HepG2 (cell line): ENCODE measurements around the gene STX8. TPM values are rescaled to one million over a fixed set of nuclear protein-coding genes. Genes with fewer than 3 reads are reported as not detected.

ENCODE experiments used
- HES4 ChIP-seq: sonication (generic); formaldehyde crosslinking; IDR thresholded peaks from 2 replicates; pipeline ENCODE4 v1.9.0; 2021; ENCODE audit warnings: mild to moderate bottlenecking, missing genetic modification reagents, borderline replicate concordance
- IKZF1 ChIP-seq: fragments of 450-650 bp; IDR thresholded peaks from 2 replicates; pipeline ENCODE4 v1.7.1; 2016
- KAT7 ChIP-seq: IDR thresholded peaks from 2 replicates; pipeline ENCODE4 v1.6.1; 2018; ENCODE audit warnings: borderline replicate concordance, missing compliant biosample characterization
- MED8 ChIP-seq: sonication (generic); formaldehyde crosslinking; IDR thresholded peaks from 2 replicates; pipeline ENCODE4 v1.8.1; 2023; ENCODE audit warnings: mild to moderate bottlenecking, missing genetic modification reagents; ENCODE audit not compliant: insufficient replicate concordance
- MLLT10 ChIP-seq: sonication (generic); formaldehyde crosslinking; IDR thresholded peaks from 2 replicates; pipeline ENCODE4 v1.4.0; 2020; ENCODE audit warnings: missing genetic modification reagents
- PAF1 ChIP-seq: IDR thresholded peaks from 2 replicates; pipeline ENCODE4 v1.6.1; 2016; ENCODE audit warnings: missing genetic modification reagents, missing compliant biosample characterization
- TEAD3 ChIP-seq: optimal IDR thresholded peaks from 2 replicates; pipeline ENCODE3; 2016; ENCODE audit warnings: borderline replicate concordance
- TMF1 ChIP-seq: sonication (generic); formaldehyde crosslinking; IDR thresholded peaks from 2 replicates; pipeline ENCODE4 v1.8.1; 2022; ENCODE audit warnings: low read depth, missing genetic modification reagents
- YY1 ChIP-seq: IDR thresholded peaks from 2 replicates; pipeline ENCODE4 v1.6.1; 2011; ENCODE audit warnings: low read length, low read depth, moderate library complexity, mild to moderate bottlenecking; ENCODE audit not compliant: insufficient read depth, insufficient replicate concordance
- ZNF232 ChIP-seq: sonication (generic); formaldehyde crosslinking; IDR thresholded peaks from 2 replicates; pipeline ENCODE4 v1.4.0; 2020; ENCODE audit warnings: missing genetic modification reagents, borderline replicate concordance
- ZNF446 ChIP-seq: sonication (generic); formaldehyde crosslinking; IDR thresholded peaks from 2 replicates; pipeline ENCODE4 v1.5.0; 2020; ENCODE audit warnings: mild to moderate bottlenecking, missing genetic modification reagents
- ZNF674 ChIP-seq: sonication (generic); formaldehyde crosslinking; IDR thresholded peaks from 2 replicates; pipeline ENCODE4 v1.5.0; 2020; ENCODE audit warnings: low read depth, mild to moderate bottlenecking, missing genetic modification reagents
- ZNF720 ChIP-seq: sonication (generic); formaldehyde crosslinking; IDR thresholded peaks from 2 replicates; pipeline ENCODE4 v1.4.0; 2020; ENCODE audit warnings: missing genetic modification reagents
- ZNF772 ChIP-seq: sonication (generic); formaldehyde crosslinking; IDR thresholded peaks from 2 replicates; pipeline ENCODE4 v1.5.0; 2020; ENCODE audit warnings: mild to moderate bottlenecking, missing genetic modification reagents
- polyA plus RNA-seq, 8 experiments: library from polyadenylated mRNA; depleted of rRNA in 3 of 8; stranded (reverse) in 7 of 8; unstranded in 1 of 8; fragments of >200 nt; fragmentation: Illumina TruSeq in 4 of 8; extraction: Trizol in 4 of 8; gene quantifications; 2 replicates each; pipeline versions ENCODE4 v1.2.1 to v1.2.3, GENCODE V29; 2011 to 2016; ENCODE audit warnings: low read depth in 4 of 8, missing spikeins in 1 of 8, mixed read lengths in 1 of 8; ENCODE audit not compliant: insufficient read depth in 1 of 8
- total RNA-seq, 5 experiments: library from RNA; depleted of rRNA; stranded (reverse); fragments of >200 nt; fragmentation: Illumina TruSeq; extraction: Trizol; gene quantifications; 2 replicates each; pipeline ENCODE4 v1.2.3, GENCODE V29; 2016; ENCODE audit warnings: low read depth in 1 of 5
- TF ChIP-seq, protein P1 (sequence below): sonication (generic); formaldehyde crosslinking; IDR thresholded peaks from 2 replicates; pipeline ENCODE4 v1.4.0; 2020; ENCODE audit warnings: mild to moderate bottlenecking, missing genetic modification reagents
- TF ChIP-seq, protein P2 (sequence below): sonication (generic); formaldehyde crosslinking; IDR thresholded peaks from 2 replicates; pipeline ENCODE4 v1.8.1; 2023; ENCODE audit warnings: mild to moderate bottlenecking, missing genetic modification reagents
- TF ChIP-seq, protein P3 (sequence below): sonication (generic); formaldehyde crosslinking; IDR thresholded peaks from 2 replicates; pipeline ENCODE4 v1.4.0; 2020; ENCODE audit warnings: missing genetic modification reagents
- TF ChIP-seq, protein P4 (sequence below): sonication (generic); formaldehyde crosslinking; IDR thresholded peaks from 2 replicates; pipeline ENCODE4 v1.5.1; 2020; ENCODE audit warnings: mild to moderate bottlenecking, missing genetic modification reagents, moderate library complexity
- TF ChIP-seq, protein P5 (sequence below): sonication (generic); formaldehyde crosslinking; IDR thresholded peaks from 2 replicates; pipeline ENCODE4 v1.8.1; 2023; ENCODE audit warnings: mild to moderate bottlenecking, moderate library complexity, missing genetic modification reagents
- TF ChIP-seq, protein P6 (sequence below): sonication (generic); formaldehyde crosslinking; IDR thresholded peaks from 2 replicates; pipeline ENCODE4 v1.4.0; 2020; ENCODE audit warnings: missing genetic modification reagents

STX8 gene
- total and polyA plus RNA-seq, 2 of the 13 experiments (the other 11 are each of a cell fraction or from before 2014, with no cell fraction given): 36.4 to 53.6 TPM

DNA sequence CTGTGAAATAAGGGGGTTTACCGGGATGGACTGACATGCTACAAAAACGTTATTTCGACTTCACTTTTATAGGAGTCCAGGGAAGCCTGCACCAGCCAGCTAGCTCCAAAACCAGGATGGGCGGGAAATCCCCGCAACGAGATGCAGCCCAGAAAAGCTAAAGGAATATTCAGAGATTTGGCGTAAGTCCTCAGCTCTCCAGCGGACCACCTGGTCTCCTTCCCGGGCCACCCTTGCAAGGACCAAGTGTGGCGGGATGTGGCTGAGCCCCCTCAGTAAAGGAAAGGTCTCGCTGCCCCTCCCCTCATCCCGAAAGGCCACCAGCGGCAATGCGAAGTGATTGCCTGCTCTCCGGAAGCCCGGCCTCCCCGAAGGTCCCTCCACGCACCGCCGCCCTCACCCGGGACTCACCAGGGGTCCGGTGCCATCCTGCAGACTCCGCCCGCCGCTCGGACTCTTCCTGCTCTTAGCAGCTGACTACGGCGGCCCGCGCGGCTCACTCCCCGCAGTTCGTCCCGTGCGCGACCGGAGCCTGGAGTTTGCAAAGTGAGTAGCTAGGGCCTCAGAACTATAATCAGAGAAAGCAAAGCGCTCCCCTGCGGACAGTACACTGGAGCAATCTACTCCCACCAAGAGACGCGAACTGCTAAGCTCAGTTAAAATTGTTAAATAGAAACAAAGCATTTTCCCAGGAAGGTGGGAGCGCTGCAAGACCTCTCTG is at the start of gene STX8 (continued):
- no peak for TF ChIP-seq ZNF446
- TF ChIP-seq ZNF720 (CRISPR knock-in tag): no peak
- TF ChIP-seq, protein P1, sequence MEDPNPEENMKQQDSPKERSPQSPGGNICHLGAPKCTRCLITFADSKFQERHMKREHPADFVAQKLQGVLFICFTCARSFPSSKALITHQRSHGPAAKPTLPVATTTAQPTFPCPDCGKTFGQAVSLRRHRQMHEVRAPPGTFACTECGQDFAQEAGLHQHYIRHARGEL (CRISPR knock-in tag): no peak
- TF ChIP-seq, protein P2, sequence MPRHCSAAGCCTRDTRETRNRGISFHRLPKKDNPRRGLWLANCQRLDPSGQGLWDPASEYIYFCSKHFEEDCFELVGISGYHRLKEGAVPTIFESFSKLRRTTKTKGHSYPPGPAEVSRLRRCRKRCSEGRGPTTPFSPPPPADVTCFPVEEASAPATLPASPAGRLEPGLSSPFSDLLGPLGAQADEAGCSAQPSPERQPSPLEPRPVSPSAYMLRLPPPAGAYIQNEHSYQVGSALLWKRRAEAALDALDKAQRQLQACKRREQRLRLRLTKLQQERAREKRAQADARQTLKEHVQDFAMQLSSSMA (CRISPR knock-in tag): peak; percentile 75; the same call in 1 of the 2 replicates
- TF ChIP-seq YY1: peak; percentile 72
- TF ChIP-seq ZNF674 (CRISPR knock-in tag): no peak
- peak; percentile 52; the same call in 1 of the 2 replicates for TF ChIP-seq ZNF772 (CRISPR knock-in tag)
- peak; percentile 92 for TF ChIP-seq KAT7 (CRISPR knock-in tag)
- no peak for TF ChIP-seq TMF1 (CRISPR knock-in tag)
- TF ChIP-seq MLLT10 (CRISPR knock-in tag): no peak
- TF ChIP-seq, protein P3, sequence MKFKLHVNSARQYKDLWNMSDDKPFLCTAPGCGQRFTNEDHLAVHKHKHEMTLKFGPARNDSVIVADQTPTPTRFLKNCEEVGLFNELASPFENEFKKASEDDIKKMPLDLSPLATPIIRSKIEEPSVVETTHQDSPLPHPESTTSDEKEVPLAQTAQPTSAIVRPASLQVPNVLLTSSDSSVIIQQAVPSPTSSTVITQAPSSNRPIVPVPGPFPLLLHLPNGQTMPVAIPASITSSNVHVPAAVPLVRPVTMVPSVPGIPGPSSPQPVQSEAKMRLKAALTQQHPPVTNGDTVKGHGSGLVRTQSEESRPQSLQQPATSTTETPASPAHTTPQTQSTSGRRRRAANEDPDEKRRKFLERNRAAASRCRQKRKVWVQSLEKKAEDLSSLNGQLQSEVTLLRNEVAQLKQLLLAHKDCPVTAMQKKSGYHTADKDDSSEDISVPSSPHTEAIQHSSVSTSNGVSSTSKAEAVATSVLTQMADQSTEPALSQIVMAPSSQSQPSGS (CRISPR knock-in tag): 0 out of 2 replicates have a peak, but pooled peaks have one; percentile 46
- TF ChIP-seq, protein P4, sequence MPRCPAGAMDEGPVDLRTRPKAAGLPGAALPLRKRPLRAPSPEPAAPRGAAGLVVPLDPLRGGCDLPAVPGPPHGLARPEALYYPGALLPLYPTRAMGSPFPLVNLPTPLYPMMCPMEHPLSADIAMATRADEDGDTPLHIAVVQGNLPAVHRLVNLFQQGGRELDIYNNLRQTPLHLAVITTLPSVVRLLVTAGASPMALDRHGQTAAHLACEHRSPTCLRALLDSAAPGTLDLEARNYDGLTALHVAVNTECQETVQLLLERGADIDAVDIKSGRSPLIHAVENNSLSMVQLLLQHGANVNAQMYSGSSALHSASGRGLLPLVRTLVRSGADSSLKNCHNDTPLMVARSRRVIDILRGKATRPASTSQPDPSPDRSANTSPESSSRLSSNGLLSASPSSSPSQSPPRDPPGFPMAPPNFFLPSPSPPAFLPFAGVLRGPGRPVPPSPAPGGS (CRISPR knock-in tag): no peak
- TF ChIP-seq, protein P5, sequence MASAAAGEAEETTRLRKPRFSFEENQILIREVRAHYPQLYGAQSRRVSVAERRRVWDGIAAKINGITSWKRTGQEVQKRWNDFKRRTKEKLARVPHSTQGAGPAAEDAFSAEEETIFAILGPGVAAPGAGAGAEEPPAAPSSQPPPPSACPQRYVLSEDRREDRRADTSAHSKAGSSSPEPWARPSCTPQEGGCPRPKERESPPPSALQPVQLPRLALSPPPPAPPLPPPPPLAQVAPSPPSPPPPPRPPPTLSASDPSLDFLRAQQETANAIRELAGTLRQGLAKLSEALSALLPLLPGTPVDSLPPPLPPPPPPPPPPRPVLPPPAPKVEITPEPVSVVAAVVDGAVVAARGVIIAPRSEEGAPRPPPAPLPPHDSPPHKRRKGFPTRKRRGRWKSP (CRISPR knock-in tag): peak; percentile 65
- TF ChIP-seq ZNF232: peak; percentile 57; the same call in 1 of the 2 replicates
- TF ChIP-seq HES4 (CRISPR knock-in tag): 0 out of 2 replicates have a peak, but pooled peaks have one; percentile 44
- TF ChIP-seq TEAD3 (CRISPR knock-in tag): peak; percentile 62
- no peak for TF ChIP-seq IKZF1
- TF ChIP-seq PAF1 (CRISPR knock-in tag): no peak
- TF ChIP-seq, protein P6, sequence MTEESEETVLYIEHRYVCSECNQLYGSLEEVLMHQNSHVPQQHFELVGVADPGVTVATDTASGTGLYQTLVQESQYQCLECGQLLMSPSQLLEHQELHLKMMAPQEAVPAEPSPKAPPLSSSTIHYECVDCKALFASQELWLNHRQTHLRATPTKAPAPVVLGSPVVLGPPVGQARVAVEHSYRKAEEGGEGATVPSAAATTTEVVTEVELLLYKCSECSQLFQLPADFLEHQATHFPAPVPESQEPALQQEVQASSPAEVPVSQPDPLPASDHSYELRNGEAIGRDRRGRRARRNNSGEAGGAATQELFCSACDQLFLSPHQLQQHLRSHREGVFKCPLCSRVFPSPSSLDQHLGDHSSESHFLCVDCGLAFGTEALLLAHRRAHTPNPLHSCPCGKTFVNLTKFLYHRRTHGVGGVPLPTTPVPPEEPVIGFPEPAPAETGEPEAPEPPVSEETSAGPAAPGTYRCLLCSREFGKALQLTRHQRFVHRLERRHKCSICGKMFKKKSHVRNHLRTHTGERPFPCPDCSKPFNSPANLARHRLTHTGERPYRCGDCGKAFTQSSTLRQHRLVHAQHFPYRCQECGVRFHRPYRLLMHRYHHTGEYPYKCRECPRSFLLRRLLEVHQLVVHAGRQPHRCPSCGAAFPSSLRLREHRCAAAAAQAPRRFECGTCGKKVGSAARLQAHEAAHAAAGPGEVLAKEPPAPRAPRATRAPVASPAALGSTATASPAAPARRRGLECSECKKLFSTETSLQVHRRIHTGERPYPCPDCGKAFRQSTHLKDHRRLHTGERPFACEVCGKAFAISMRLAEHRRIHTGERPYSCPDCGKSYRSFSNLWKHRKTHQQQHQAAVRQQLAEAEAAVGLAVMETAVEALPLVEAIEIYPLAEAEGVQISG (CRISPR knock-in tag): peak; percentile 77
- TF ChIP-seq MED8 (CRISPR knock-in tag): peak; percentile 24
